Measurements from ENCODE around the gene DNMT3A. TPM values are rescaled to one million over a fixed set of nuclear protein-coding genes. Genes with fewer than 3 reads are reported as not detected.

Gene DNMT3A
- total RNA-seq (2014; rRNA removed; shearing (Covaris generic); ENCODE audit: low replicate concordance), result 6.0 and 9.2 TPM in 2 replicates

GRCh38 chr2:25341753-25342371 lies at the start of gene DNMT3A:
Gene DNMT3A, minus strand, starts transcription at chr2:25341925. Its CDS starts 27,941 bp downstream, at chr2:25313984.
- H3K9me3 ChIP-seq, result no peaks in the 10 kb centered on the region
- no peaks in the 10 kb centered on the region for H3K27me3 ChIP-seq
- DNase-seq, result peak; percentile 73
- peak within 1 kb of the TSS; percentile 54 for H3K4me3 ChIP-seq
- H3K36me3 ChIP-seq, result no peaks in the 10 kb centered on the region

GRCh38 chr2:25389161-25389560 lies 47.4 kb upstream of the DNMT3A start:
- Histone ChIP-seq H3K27me3 (no peaks in the 10 kb centered on the region), H3K36me3 (no peaks in the 10 kb centered on the region), H3K4me3 (no peak overlapping the region), H3K9me3 (no peaks in the 10 kb centered on the region)
- DNase-seq, result no peak

GRCh38 chr2:25388491-25388890 lies 46.8 kb upstream of the DNMT3A start:
- DNase-seq, result no peak
- Histone ChIP-seq H3K27me3 (no peaks in the 10 kb centered on the region), H3K36me3 (no peaks in the 10 kb centered on the region), H3K9me3 (no peaks in the 10 kb centered on the region), H3K4me3 (no peak overlapping the region)

GRCh38 chr2:25387876-25388449 lies 46.2 kb upstream of the DNMT3A start:
- Histone ChIP-seq H3K27me3 (no peaks in the 10 kb centered on the region), H3K9me3 (no peaks in the 10 kb centered on the region), H3K4me3 (no peak overlapping the region), H3K36me3 (no peaks in the 10 kb centered on the region)
- DNase-seq, result no peak

GRCh38 chr2:25386971-25387875 lies 45.5 kb upstream of the DNMT3A start:
- Histone ChIP-seq H3K36me3 (no peaks in the 10 kb centered on the region), H3K9me3 (no peaks in the 10 kb centered on the region)

GRCh38 chr2:25385910-25386309 lies 44.2 kb upstream of the DNMT3A start:
- Histone ChIP-seq H3K27me3 (no peaks in the 10 kb centered on the region), H3K4me3 (no peak overlapping the region), H3K36me3 (no peaks in the 10 kb centered on the region), H3K9me3 (no peaks in the 10 kb centered on the region)
- no peak for DNase-seq

More at GRCh38 chr2:25386971-25387875, 45.5 kb upstream of the DNMT3A start:
- Histone ChIP-seq H3K4me3 (no peak overlapping the region), H3K27me3 (no peaks in the 10 kb centered on the region)
- DNase-seq, result no peak

GRCh38 chr2:25383806-25384205 lies 42.1 kb upstream of the DNMT3A start:
- no peaks in the 10 kb centered on the region for H3K9me3 ChIP-seq
- no peak for DNase-seq

GRCh38 chr2:25381502-25381901 lies 39.8 kb upstream of the DNMT3A start:
- DNase-seq, result no peak
- no peaks in the 10 kb centered on the region for H3K9me3 ChIP-seq
- H3K4me3 ChIP-seq, result no peak overlapping the region

More at GRCh38 chr2:25383806-25384205, 42.1 kb upstream of the DNMT3A start:
- H3K4me3 ChIP-seq, result no peak overlapping the region
- H3K36me3 ChIP-seq, result no peaks in the 10 kb centered on the region
- H3K27me3 ChIP-seq, result no peaks in the 10 kb centered on the region

GRCh38 chr2:25380586-25381375 lies 39.1 kb upstream of the DNMT3A start:
- Histone ChIP-seq H3K4me3 (no peak overlapping the region), H3K9me3 (no peaks in the 10 kb centered on the region), H3K27me3 (no peaks in the 10 kb centered on the region), H3K36me3 (no peaks in the 10 kb centered on the region)
- DNase-seq, result no peak

More at GRCh38 chr2:25381502-25381901, 39.8 kb upstream of the DNMT3A start:
- H3K36me3 ChIP-seq, result no peaks in the 10 kb centered on the region
- no peaks in the 10 kb centered on the region for H3K27me3 ChIP-seq

- H3K27me3 ChIP-seq, result no peaks in the 10 kb centered on the region
- no peaks in the 10 kb centered on the region for H3K9me3 ChIP-seq
- H3K36me3 ChIP-seq, result no peaks in the 10 kb centered on the region
- no peak overlapping the region for H3K4me3 ChIP-seq
- no peak for DNase-seq
These were observed 38.3 kb upstream of the DNMT3A start for GRCh38 chr2:25380023-25380422.

- no peaks in the 10 kb centered on the region for H3K36me3 ChIP-seq
- no peaks in the 10 kb centered on the region for H3K9me3 ChIP-seq
- no peak overlapping the region for H3K4me3 ChIP-seq
- DNase-seq, result no peak
- H3K27me3 ChIP-seq, result no peaks in the 10 kb centered on the region
These were observed 37.8 kb upstream of the DNMT3A start for GRCh38 chr2:25379535-25379934.

GRCh38 chr2:25378731-25379490 lies 37.2 kb upstream of the DNMT3A start:
- Histone ChIP-seq H3K36me3 (no peaks in the 10 kb centered on the region), H3K27me3 (no peaks in the 10 kb centered on the region), H3K9me3 (no peaks in the 10 kb centered on the region), H3K4me3 (no peak overlapping the region)
- no peak for DNase-seq

- H3K9me3 ChIP-seq, result no peaks in the 10 kb centered on the region
- H3K27me3 ChIP-seq, result no peaks in the 10 kb centered on the region
- no peaks in the 10 kb centered on the region for H3K36me3 ChIP-seq
- no peak for DNase-seq
- H3K4me3 ChIP-seq, result no peak overlapping the region
These were observed 36.2 kb upstream of the DNMT3A start for GRCh38 chr2:25377822-25378421.

- Histone ChIP-seq H3K36me3 (no peaks in the 10 kb centered on the region), H3K4me3 (peak overlapping the region; percentile 16; the same call in 1 of the 2 replicates), H3K9me3 (no peaks in the 10 kb centered on the region), H3K27me3 (no peaks in the 10 kb centered on the region)
- peak; percentile 84 for DNase-seq
These were observed 35.3 kb upstream of the DNMT3A start for GRCh38 chr2:25376750-25377621.
